ENCODE measurements around the gene DRD4. TPM values are rescaled to one million over a fixed set of nuclear protein-coding genes. Genes with fewer than 3 reads are reported as not detected.

Gene DRD4
- total and polyA plus RNA-seq, 2 of the 8 experiments (the other 6 are each of a cell fraction or from before 2014, with no cell fraction given): 3.4 to 4.9 TPM

- DNase-seq (ENCODE audit: low read depth in 1 of 2, low spot score in 2 of 2): no peak
- 94% methylated on average over 27 of the region's 27 CpGs; no CpG with 5 or more reads in 1 of the 2 experiments for WGBS, 2 experiments (ENCODE audit: extremely low coverage in 1 of 2, insufficient coverage in 1 of 2, insufficient read length in 1 of 2, insufficient replicate concordance in 2 of 2, low coverage in 1 of 2, low lambda C conversion rate in 2 of 2, missing lambda C conversion rate in 1 of 2)
- CTCF ChIA-PET (ENCODE audit: partially characterized antibody): interaction anchor here (1.3 kb wide), 1 partner anchor 11 kb away, joined by 4 read pairs; no protein-coding TSS in a partner anchor
- TF ChIP-seq BCL11A (IDR thresholded peaks at IDR 0.05; ENCODE audit: low read depth in 2 of 2, low read length in 2 of 2): no peak
- no peak for TF ChIP-seq BACH1 (IDR thresholded peaks at IDR 0.05; ENCODE audit: low read length)
- no peak for TF ChIP-seq YY1 (IDR thresholded peaks at IDR 0.05; ENCODE audit: low read depth, low read length)
- no peak for TF ChIP-seq RBBP5 (IDR thresholded peaks at IDR 0.05; ENCODE audit: borderline replicate concordance, low read depth, low read length)
- TF ChIP-seq SP2 (IDR thresholded peaks at IDR 0.05; ENCODE audit: low read length): no peak
- TF ChIP-seq POLR2AphosphoS5 (IDR thresholded peaks at IDR 0.05; ENCODE audit: low read depth, low read length): no peak
- no peak for TF ChIP-seq CBX8 (IDR thresholded peaks at IDR 0.05; ENCODE audit: borderline replicate concordance, low read depth, low read length)
- TF ChIP-seq KDM1A (IDR thresholded peaks at IDR 0.05; ENCODE audit: borderline replicate concordance, low read length): no peak
- TF ChIP-seq KDM4A (IDR thresholded peaks at IDR 0.05; ENCODE audit: low read depth, low read length, severe bottlenecking): no peak
- no peak for TF ChIP-seq EGR1 (IDR thresholded peaks at IDR 0.05; ENCODE audit: borderline replicate concordance, low read depth, low read length)
- no peak for TF ChIP-seq BRCA1 (IDR thresholded peaks at IDR 0.05; ENCODE audit: low read depth, low read length)
- TF ChIP-seq USF2 (IDR thresholded peaks at IDR 0.05; ENCODE audit: low read length): no peak
- TF ChIP-seq PHF8 (conservative IDR thresholded peaks at IDR 0.05; ENCODE audit: low read depth, low read length): no peak
- no peak for TF ChIP-seq TAF1 (IDR thresholded peaks at IDR 0.05; ENCODE audit: low read depth, low read length)
Measured at GRCh38 chr11:621838-622237, 15.2 kb upstream of the DRD4 start.

More at GRCh38 chr11:621838-622237, 15.2 kb upstream of the DRD4 start:
- H2AK5ac ChIP-seq (ENCODE audit: low read depth, low read length): no peak overlapping the region
- H3K56ac ChIP-seq (replicated peaks; ENCODE audit: insufficient read length, low read depth, low read length): no peak overlapping the region
- no peak overlapping the region for H4K5ac ChIP-seq (ENCODE audit: insufficient read length, low read depth, low read length)
- POLR2A ChIA-PET (ENCODE audit: partially characterized antibody): interaction anchor here (2.8 kb wide), 1 partner anchor 17 kb away, joined by 10 read pairs; no protein-coding TSS in a partner anchor
- no peak overlapping the region for H2BK120ac ChIP-seq (replicated peaks; ENCODE audit: low read depth, low read length)
- H2BK12ac ChIP-seq (ENCODE audit: low read depth, low read length): no peak overlapping the region
- no peak overlapping the region for H3K4me3 ChIP-seq (ENCODE audit: extremely low read depth in 1 of 4, insufficient read depth in 2 of 4, low read depth in 3 of 4, low read length in 4 of 4)
- no peak overlapping the region for H4K8ac ChIP-seq (ENCODE audit: extremely low read depth, insufficient read depth, low read length)
- no peak for FAIRE-seq
- no peak overlapping the region for H2AFZ ChIP-seq (ENCODE audit: low read length)
- no peaks in the 10 kb centered on the region; the same call in 1 of the 2 replicates for H3K23me2 ChIP-seq (ENCODE audit: low read depth, low read length)
- H3K9ac ChIP-seq (replicated peaks in 1 of 4; ENCODE audit: extremely low read depth in 1 of 4, low read depth in 3 of 4, low read length in 3 of 4): no peak overlapping the region
- H3K23ac ChIP-seq (ENCODE audit: insufficient read length): no peak overlapping the region
- H3K4me2 ChIP-seq (ENCODE audit: insufficient read depth in 1 of 2, low read depth in 2 of 2, low read length in 2 of 2): no peak overlapping the region
- no peak overlapping the region for H3K27ac ChIP-seq (ENCODE audit: low read depth, low read length)
- no peak overlapping the region for H3K4ac ChIP-seq (replicated peaks; ENCODE audit: insufficient read length, low read depth, low read length)
- peaks cover 0 to 4% (median 0%) of the 10 kb centered on the region in 4 experiments; a peak in 3 of 7 replicates for H3K27me3 ChIP-seq (replicated peaks in 1 of 4; ENCODE audit: control insufficient read depth in 3 of 4, extremely low read depth in 1 of 4, insufficient read depth in 3 of 4, low read length in 3 of 4)
- no peak overlapping the region for H2BK20ac ChIP-seq (ENCODE audit: low read length)
- peaks cover 0 to 6% (median 1%) of the 10 kb centered on the region in 4 experiments; a peak in 3 of 7 replicates for H3K4me1 ChIP-seq (replicated peaks in 1 of 4; ENCODE audit: control insufficient read depth in 3 of 4, insufficient read depth in 4 of 4, low read length in 3 of 4)
- H4K20me1 ChIP-seq (replicated peaks in 1 of 2; ENCODE audit: control insufficient read depth in 1 of 2, insufficient read depth in 2 of 2, low read length in 2 of 2): peaks cover 0 to 9% of the 10 kb centered on the region in 2 experiments
- no peaks in the 10 kb centered on the region for H3K79me2 ChIP-seq (ENCODE audit: control insufficient read depth in 1 of 2, insufficient read depth in 2 of 2, low read length in 2 of 2)
- no peak overlapping the region for H2BK15ac ChIP-seq (ENCODE audit: low read length)
- no peak overlapping the region for H3K14ac ChIP-seq (ENCODE audit: insufficient read length)
- no peaks in the 10 kb centered on the region for H3K9me3 ChIP-seq (ENCODE audit: insufficient read depth in 2 of 2, low read depth in 1 of 2, low read length in 1 of 2)
- H3K79me1 ChIP-seq (ENCODE audit: low read depth, low read length): no peaks in the 10 kb centered on the region
- no peaks in the 10 kb centered on the region for H3K36me3 ChIP-seq (ENCODE audit: control insufficient read depth in 2 of 4, insufficient read depth in 4 of 4, low read length in 3 of 4)
- H3K18ac ChIP-seq (ENCODE audit: extremely low read depth, low read length): no peak overlapping the region
- H4K91ac ChIP-seq (replicated peaks; ENCODE audit: insufficient read length, low read length): no peak overlapping the region
- no peak overlapping the region; the same call in 1 of the 2 replicates for H2BK5ac ChIP-seq (ENCODE audit: low read depth, low read length)

Data from H1 (cell line).